ENCODE measurements around the gene OSTM1. TPM values are rescaled to one million over a fixed set of nuclear protein-coding genes. Genes with fewer than 3 reads are reported as not detected.

Gene OSTM1
- polyA plus RNA-seq, 3 donors, result 21.2 to 32.8 (median 21.9) TPM

GRCh38 chr6:108108374-108108773 lies 33.8 kb upstream of the OSTM1 start:
- DNase-seq (ENCODE audit: extremely low read depth in 1 of 11, low read depth in 9 of 11, low spot score in 4 of 11), result no peak

DNA sequence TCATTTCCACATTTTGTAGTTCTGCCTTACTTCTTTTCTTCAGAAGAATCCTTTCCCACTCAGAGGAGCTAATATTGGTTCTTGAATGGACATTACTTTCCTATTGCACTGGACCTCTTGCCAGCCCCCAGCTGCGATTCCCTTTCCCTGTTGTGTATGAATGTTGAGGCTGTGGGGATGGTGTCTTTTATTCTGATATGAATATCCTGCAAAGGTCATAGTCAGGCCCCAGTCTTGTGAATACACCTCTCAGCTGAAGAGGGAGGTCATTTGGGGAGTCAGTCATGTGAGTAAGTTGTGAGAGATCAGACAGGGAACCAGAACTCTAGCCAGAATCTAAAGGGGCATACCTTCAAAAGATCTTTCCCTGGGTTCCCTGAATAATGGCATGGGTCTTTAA lies 32.6 kb upstream of the OSTM1 start:
- no peak for DNase-seq (ENCODE audit: extremely low read depth in 1 of 11, low read depth in 9 of 11, low spot score in 4 of 11)

GRCh38 chr6:108106694-108107093 lies 32.2 kb upstream of the OSTM1 start:
- DNase-seq (ENCODE audit: extremely low read depth in 1 of 11, low read depth in 9 of 11, low spot score in 4 of 11), result no peak

DNA sequence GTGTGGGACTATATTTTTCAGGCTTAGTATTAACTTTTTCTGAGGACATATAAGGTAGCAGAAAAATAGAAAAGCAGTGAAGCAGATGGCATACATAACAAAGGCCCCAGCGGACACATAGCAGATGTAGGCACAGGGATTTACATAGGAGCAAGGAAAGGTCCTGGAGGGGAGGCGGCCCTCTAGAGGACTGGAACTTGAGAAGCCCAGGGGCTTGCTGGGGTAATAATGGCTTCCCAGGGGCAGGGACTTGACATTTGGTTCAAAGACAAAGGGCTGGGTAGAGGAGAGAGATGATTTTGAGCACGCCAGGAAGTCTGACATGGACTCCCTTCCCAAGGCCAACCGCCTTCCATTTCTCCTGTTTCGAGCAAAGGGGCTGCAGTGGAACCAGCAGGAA lies 31.7 kb upstream of the OSTM1 start:
- DNase-seq (ENCODE audit: extremely low read depth in 1 of 11, low read depth in 9 of 11, low spot score in 4 of 11), result no peak

GRCh38 chr6:108105571-108105970 lies 31.0 kb upstream of the OSTM1 start:
- no peak for DNase-seq (ENCODE audit: extremely low read depth in 1 of 11, low read depth in 9 of 11, low spot score in 4 of 11)

DNA sequence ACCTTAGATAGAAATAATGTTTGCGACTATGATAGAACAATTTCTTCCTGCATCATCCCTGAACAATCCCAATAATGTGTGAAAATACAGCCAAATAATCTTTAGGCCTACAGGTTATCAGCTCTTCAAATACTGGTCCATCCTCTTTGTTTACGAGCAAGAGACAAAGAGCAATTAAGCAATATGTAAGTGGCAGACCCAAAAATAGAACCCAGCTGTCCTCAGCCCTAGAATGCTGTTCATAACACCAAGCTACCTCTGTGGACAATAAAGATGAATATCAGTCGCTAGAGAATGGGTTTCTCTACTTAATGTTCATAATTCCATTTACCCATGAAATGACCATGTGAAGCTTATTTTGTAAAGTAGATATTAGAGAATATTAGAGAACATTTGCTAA lies 28.4 kb upstream of the OSTM1 start:
- DNase-seq (ENCODE audit: extremely low read depth in 1 of 11, low read depth in 9 of 11, low spot score in 4 of 11), result no peak

GRCh38 chr6:108100003-108100402 lies 25.5 kb upstream of the OSTM1 start:
- DNase-seq (ENCODE audit: extremely low read depth in 1 of 11, low read depth in 9 of 11, low spot score in 4 of 11), result no peak

DNA sequence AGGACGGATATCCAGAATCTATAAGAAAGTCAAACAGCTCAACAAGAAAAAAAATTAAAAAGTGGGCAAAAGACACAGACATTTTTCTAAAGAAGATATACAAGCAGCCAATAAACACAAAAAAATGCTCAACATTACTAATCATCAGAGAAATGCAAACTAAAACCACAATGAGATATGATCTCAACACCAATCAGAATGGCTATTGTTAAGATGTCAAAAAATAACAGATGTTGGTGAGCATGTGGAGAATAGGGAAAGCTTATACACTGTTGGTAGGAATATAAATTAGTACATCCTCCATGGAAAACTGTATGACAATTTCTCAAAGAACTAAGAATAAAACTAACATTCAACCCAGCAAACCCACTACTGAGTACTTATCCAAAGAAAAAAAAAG lies 23.3 kb upstream of the OSTM1 start:
- no peak for DNase-seq (ENCODE audit: extremely low read depth in 1 of 11, low read depth in 9 of 11, low spot score in 4 of 11)

DNA sequence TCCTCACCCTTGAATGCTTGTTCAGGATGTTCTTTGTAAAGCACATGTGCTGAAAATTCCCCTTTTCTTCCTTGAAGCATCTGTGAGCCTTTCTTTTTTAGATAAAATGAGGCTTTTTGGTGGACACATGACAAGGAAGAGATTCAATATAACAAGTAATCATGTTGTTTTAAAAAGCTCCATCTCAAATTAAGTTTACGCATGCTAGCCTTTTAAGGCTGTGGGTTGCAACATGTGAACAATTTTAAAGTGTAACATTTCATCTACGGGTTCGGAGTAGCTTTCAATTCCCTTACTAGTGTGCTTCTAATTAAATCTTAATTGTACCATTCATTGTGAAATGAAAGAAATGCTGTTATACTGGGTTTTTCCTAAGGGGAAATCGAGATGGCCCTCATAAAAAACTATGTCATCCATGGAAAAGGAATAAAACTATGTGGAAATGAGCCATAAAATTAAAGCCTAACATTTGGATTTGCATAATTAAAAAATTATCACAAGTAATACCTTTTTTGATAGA lies 19.3 kb upstream of the OSTM1 start:
- DNase-seq (ENCODE audit: extremely low read depth in 1 of 11, low read depth in 9 of 11, low spot score in 4 of 11), result no peak

DNA sequence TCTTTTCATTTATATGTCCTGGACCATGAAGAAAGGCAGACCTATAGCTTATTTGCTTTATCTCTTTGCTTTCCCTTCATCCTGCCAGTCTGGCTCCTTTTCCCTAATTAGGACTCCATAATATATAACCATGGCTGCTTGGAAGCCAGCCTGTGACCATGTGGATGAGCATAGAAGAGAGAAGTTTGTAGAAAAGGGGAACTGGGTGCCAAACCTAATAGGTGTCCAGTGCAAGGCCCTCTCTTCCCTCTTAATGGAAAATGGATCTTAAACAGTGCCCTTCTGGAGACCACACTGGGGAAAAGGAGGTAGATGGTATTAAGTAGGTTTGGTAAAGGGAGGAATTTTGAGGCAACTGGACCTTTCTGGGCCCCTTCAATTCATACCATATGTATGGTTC lies 16.7 kb upstream of the OSTM1 start:
- no peak for DNase-seq (ENCODE audit: extremely low read depth in 1 of 11, low read depth in 9 of 11, low spot score in 4 of 11)

- DNase-seq (ENCODE audit: extremely low read depth in 1 of 11, low read depth in 9 of 11, low spot score in 4 of 11), result no peak
These were observed 8.8 kb upstream of the OSTM1 start for GRCh38 chr6:108083349-108083748.

DNA sequence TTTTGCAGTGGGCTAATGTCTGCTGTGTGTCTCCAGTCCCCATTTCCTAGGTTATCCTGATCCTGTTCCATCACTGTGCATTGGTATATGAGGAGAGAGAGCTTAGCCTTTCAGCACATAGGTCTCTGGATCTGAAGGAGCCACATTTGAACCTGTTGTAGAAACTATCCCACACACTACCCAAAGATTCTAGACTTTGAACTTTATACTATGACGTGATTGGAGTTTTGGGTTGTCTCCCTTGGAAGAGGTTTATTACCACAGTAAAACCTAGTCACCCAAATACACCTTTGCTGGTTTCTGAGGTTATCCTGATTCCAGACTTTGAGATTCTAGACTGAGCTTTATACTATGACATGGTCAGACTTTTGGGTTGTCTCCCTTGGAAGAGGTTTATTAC lies 8.0 kb upstream of the OSTM1 start:
- no peak for DNase-seq (ENCODE audit: extremely low read depth in 1 of 11, low read depth in 9 of 11, low spot score in 4 of 11)

DNA sequence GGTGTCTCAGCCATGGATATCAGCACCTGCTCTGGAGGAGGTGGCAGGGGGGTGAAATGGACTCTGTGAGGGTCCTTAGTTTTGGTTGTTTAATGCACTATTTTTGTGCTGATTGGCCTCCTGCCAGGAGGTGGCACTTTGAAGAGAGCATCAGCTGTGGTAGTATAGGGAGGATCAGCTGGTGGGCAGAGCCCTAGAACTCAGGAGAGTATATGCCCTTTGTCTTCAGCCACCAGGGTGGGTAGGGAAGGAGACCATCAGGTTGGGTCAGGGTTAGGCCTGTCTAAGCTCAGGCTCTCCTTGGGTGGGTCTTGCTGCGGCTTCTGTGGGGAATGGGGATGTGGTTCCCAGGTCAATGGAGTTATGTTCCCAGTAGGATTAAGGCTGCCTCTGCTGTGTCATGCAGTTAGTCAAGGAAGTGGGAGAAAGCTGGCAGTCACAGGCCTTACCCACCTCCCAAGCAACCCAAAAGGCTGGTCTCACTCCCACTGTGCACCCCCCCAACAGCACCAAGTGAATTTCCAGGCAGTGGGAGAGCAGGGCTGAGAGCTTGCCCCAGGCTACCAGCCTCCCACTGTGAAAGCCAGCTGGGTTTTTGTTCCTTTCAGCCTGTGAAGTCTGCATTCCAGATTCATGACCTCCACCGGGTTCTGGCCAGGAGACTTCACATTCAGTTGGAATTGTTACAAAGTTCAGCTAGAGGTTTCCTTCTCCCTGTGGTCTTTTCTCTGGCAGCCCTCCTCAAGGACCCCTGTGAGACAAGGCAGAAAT lies 5.7 kb upstream of the OSTM1 start:
- no peak for DNase-seq (ENCODE audit: extremely low read depth in 1 of 11, low read depth in 9 of 11, low spot score in 4 of 11)

- no peak for DNase-seq (ENCODE audit: extremely low read depth in 1 of 11, low read depth in 9 of 11, low spot score in 4 of 11)
These were observed 3.6 kb upstream of the OSTM1 start for GRCh38 chr6:108078191-108078590.

DNA sequence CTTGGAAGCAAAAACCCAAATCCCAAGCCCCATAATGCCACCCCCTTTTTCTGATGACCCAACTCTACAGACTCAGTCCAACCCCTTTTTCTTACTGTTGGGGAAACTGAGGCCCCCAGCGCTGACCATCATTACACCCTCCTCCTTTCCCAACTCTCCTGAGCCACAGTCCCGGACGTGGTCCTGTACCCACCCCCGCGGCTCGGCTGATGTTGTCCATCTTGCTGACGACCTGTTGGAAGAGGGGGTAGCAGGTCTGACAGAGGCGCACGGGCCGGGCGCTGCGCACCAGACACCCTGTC lies 533 bp downstream of the OSTM1 start:
- DNase-seq (ENCODE audit: extremely low read depth in 1 of 11, low read depth in 9 of 11, low spot score in 4 of 11), result no peak

GRCh38 chr6:108071736-108072276 lies 2.7 kb downstream of the OSTM1 start:
- no peak for DNase-seq (ENCODE audit: extremely low read depth in 1 of 11, low read depth in 9 of 11, low spot score in 4 of 11)

GRCh38 chr6:108068618-108069017 lies 5.9 kb downstream of the OSTM1 start:
- DNase-seq (ENCODE audit: extremely low read depth in 1 of 11, low read depth in 9 of 11, low spot score in 4 of 11), result no peak

GRCh38 chr6:108068182-108068581 lies 6.4 kb downstream of the OSTM1 start:
- no peak for DNase-seq (ENCODE audit: extremely low read depth in 1 of 11, low read depth in 9 of 11, low spot score in 4 of 11)

DNA sequence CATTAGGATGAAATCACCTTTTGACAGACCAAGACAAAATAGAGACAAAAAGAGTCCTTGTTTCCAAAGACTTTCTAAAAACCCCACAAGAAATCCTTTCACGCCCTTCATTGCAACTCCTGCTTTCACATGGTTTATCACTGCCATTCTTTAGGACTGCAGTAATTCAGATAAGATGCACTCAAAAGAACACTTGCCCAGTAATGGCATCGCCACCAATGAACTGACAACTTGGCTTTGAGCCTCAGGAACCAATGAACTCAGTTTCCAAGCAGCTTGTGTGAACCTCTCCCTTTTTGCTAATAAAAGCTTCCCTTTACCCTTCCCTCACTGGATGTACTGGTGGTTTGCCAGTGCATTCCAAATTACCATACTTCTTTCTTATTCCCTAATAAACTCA lies 21.8 kb downstream of the OSTM1 start:
- DNase-seq (ENCODE audit: extremely low read depth in 1 of 11, low read depth in 9 of 11, low spot score in 4 of 11), result no peak

GRCh38 chr6:108051481-108051880 lies 23.1 kb downstream of the OSTM1 start:
- no peak for DNase-seq (ENCODE audit: extremely low read depth in 1 of 11, low read depth in 9 of 11, low spot score in 4 of 11)

DNA sequence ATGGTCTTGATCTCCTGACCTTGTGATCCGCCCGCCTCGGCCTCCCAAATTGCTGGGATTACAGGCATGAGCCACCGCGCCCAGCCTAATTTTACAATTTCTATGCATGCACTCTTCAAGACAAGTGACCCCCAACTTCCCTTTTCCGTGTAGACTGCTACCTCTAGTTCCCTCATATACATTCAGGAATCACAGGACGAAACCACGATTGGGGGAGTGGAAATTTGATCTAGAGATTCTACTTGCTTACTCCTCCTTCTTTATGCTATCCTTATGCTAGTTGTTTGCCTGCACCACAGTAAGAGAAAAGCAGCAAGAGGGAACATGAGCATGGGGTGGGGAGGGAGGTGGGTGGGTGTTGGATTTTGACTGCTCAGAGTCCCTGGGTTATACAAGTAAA lies 34.9 kb downstream of the OSTM1 start:
- no peak for DNase-seq (ENCODE audit: extremely low read depth in 1 of 11, low read depth in 9 of 11, low spot score in 4 of 11)
